GM23248 (cell line): ENCODE results near the gene MKRN3. TPM values are rescaled to one million over a fixed set of nuclear protein-coding genes. Genes with fewer than 3 reads are reported as not detected.

Source experiments
- DNase-seq: peaks from one replicate; pipeline ENCODE4 v3.0.0-alpha.2; 2015
- H2AFZ ChIP-seq: fragments of 200-600 bp; sonication (generic); 2 replicates; pipeline ENCODE4 v1.6.1; 2016; ENCODE audit warnings: antibody characterized with exemption
- H3F3A ChIP-seq: fragments of 200-600 bp; sonication (generic); 2 replicates; pipeline ENCODE4 v1.6.1; 2016; ENCODE audit warnings: mild to moderate bottlenecking, antibody characterized with exemption, mixed run types; ENCODE audit not compliant: insufficient read depth
- H3K27ac ChIP-seq: fragments of 200-600 bp; sonication (generic); 2 replicates; pipeline ENCODE4 v1.5.1; 2016; ENCODE audit warnings: mild to moderate bottlenecking
- H3K27me3 ChIP-seq: fragments of 200-600 bp; sonication (generic); replicated peaks from 2 replicates; pipeline ENCODE4 v1.6.1; 2016; ENCODE audit warnings: mild to moderate bottlenecking; ENCODE audit not compliant: insufficient read depth
- H3K36me3 ChIP-seq: fragments of 200-600 bp; sonication (generic); 2 replicates; pipeline ENCODE4 v1.6.1; 2016; ENCODE audit warnings: low read depth, mild to moderate bottlenecking
- H3K4me1 ChIP-seq: fragments of 200-600 bp; sonication (generic); 2 replicates; pipeline ENCODE4 v1.6.1; 2016; ENCODE audit warnings: mild to moderate bottlenecking; ENCODE audit not compliant: insufficient read depth
- H3K4me2 ChIP-seq: fragments of 200-600 bp; sonication (generic); one replicate; pipeline ENCODE4 v1.6.1; 2016; ENCODE audit warnings: mild to moderate bottlenecking; ENCODE audit not compliant: unreplicated experiment
- H3K4me3 ChIP-seq: fragments of 200-600 bp; sonication (generic); 2 replicates; pipeline ENCODE4 v1.5.1; 2016; ENCODE audit warnings: mild to moderate bottlenecking
- H3K79me2 ChIP-seq: fragments of 200-600 bp; sonication (generic); 2 replicates; pipeline ENCODE4 v1.6.1; 2016; ENCODE audit warnings: mild to moderate bottlenecking; ENCODE audit not compliant: insufficient read depth
- H3K9ac ChIP-seq: fragments of 200-600 bp; sonication (generic); 2 replicates; pipeline ENCODE4 v1.6.1; 2016; ENCODE audit warnings: mild to moderate bottlenecking
- H3K9me2 ChIP-seq: fragments of 200-600 bp; sonication (generic); 2 replicates; pipeline ENCODE4 v1.6.1; 2016; ENCODE audit warnings: mixed run types, mild to moderate bottlenecking, moderate library complexity; ENCODE audit not compliant: insufficient read depth
- H3K9me3 ChIP-seq: fragments of 200-600 bp; sonication (generic); one replicate; pipeline ENCODE4 v1.6.1; 2017; ENCODE audit warnings: low read depth
- H4K20me1 ChIP-seq: fragments of 200-600 bp; sonication (generic); 2 replicates; pipeline ENCODE4 v1.6.0; 2016; ENCODE audit not compliant: insufficient read depth
- EZH2 ChIP-seq: fragments of 200-600 bp; sonication (generic); IDR thresholded peaks from 2 replicates; pipeline ENCODE4 v1.6.1; 2018; ENCODE audit warnings: antibody characterized with exemption, mild to moderate bottlenecking; ENCODE audit not compliant: insufficient read depth, poor library complexity, severe bottlenecking
- EZH2phosphoT487 ChIP-seq: fragments of 200-600 bp; sonication (generic); IDR thresholded peaks from 2 replicates; pipeline ENCODE4 v1.6.1; 2018; ENCODE audit warnings: antibody characterized with exemption, moderate library complexity, mild to moderate bottlenecking, low read depth; ENCODE audit not compliant: insufficient read depth
- WGBS, 2 experiments: methylation state at CpG; one replicate each; pipeline ENCODE4 v1.1.6; 2015 to 2017; ENCODE audit warnings: low lambda C conversion rate in 2 of 2, low coverage in 1 of 2; ENCODE audit errors: missing lambda C conversion rate in 2 of 2; 5-methylcytosine and 5-hydroxymethylcytosine counted together
- in situ Hi-C: fragments of 300-500 bp; cut with MboI; formaldehyde crosslinking; loops from 2 replicates; pipeline ENCODE4 v1.15.0; 2020
- polyA plus RNA-seq: library from polyadenylated mRNA; unstranded; fragments of >200 nt; fragmentation: Nextera tagmentation; extraction: Ambion mirVana; gene quantifications from 2 replicates; pipeline ENCODE4 v1.2.1, GENCODE V29; 2016
- total RNA-seq: library from RNA; depleted of rRNA; stranded (reverse); fragments of >200 nt; shearing (Covaris generic); gene quantifications from 2 replicates; pipeline ENCODE4 v1.2.3, GENCODE V29; 2014

MKRN3 gene
- total and polyA plus RNA-seq, 2 experiments from 2014 or later, result 0.68 to 0.76 TPM

- H3K36me3 ChIP-seq, result no peaks in the 10 kb centered on the region
- no peaks in the 10 kb centered on the region for H3K9me3 ChIP-seq
- H2AFZ ChIP-seq, result no peak overlapping the region
- H3K27ac ChIP-seq, result no peak overlapping the region
- no peaks in the 10 kb centered on the region for H4K20me1 ChIP-seq
- no peak overlapping the region for H3K4me2 ChIP-seq
- no peaks in the 10 kb centered on the region for H3K79me2 ChIP-seq
- in situ Hi-C loops, result no loop called here
- TF ChIP-seq EZH2phosphoT487 (no peak), EZH2 (no peak)
- no peaks in the 10 kb centered on the region for H3F3A ChIP-seq
- H3K4me3 ChIP-seq, result no peak overlapping the region
- H3K27me3 ChIP-seq, result no peaks in the 10 kb centered on the region
- H3K4me1 ChIP-seq, result no peaks in the 10 kb centered on the region
- H3K9me2 ChIP-seq, result no peaks in the 10 kb centered on the region
- H3K9ac ChIP-seq, result no peak overlapping the region
- WGBS, 2 experiments, result 25 to 26% methylated on average over 4 of the region's 4 CpGs
- no peak for DNase-seq
Observed at GRCh38 chr15:23572844-23573243, 7.4 kb downstream of the MKRN3 start.

DNA sequence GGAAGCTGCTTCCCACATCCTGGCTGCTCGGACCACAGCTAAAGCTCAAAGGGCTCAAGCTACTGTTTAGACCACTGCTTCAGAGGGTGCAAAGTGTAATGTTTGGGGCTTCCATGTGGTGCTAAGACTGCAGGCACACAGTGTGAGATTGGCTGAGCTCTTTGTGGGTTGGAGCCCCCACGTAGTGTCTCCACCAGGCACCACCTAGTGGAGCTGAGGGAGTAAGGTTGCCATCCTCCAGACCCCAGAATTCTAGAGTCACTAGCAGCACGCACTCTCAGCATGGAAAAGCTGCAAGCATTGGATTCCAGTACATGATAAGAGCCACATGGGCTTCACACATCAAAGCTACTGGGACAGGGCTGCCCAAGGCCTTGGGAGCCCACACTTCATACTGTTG, 9.3 kb downstream of the MKRN3 start:
- H3K9ac ChIP-seq, result no peak overlapping the region
- 12 to 17% methylated on average over 3 of the region's 3 CpGs for WGBS, 2 experiments
- H4K20me1 ChIP-seq, result no peaks in the 10 kb centered on the region
- H3K4me1 ChIP-seq, result no peaks in the 10 kb centered on the region
- H3K4me3 ChIP-seq, result no peak overlapping the region
- H3K79me2 ChIP-seq, result no peaks in the 10 kb centered on the region
- no peaks in the 10 kb centered on the region for H3K9me3 ChIP-seq
- no peaks in the 10 kb centered on the region for H3K36me3 ChIP-seq
- DNase-seq, result no peak
- in situ Hi-C loops, result no loop called here
- no peaks in the 10 kb centered on the region for H3F3A ChIP-seq
- H2AFZ ChIP-seq, result no peak overlapping the region
- no peaks in the 10 kb centered on the region for H3K9me2 ChIP-seq
- no peaks in the 10 kb centered on the region for H3K27me3 ChIP-seq
- H3K4me2 ChIP-seq, result no peak overlapping the region
- no peak overlapping the region for H3K27ac ChIP-seq
- TF ChIP-seq EZH2phosphoT487 (no peak), EZH2 (no peak)

DNA sequence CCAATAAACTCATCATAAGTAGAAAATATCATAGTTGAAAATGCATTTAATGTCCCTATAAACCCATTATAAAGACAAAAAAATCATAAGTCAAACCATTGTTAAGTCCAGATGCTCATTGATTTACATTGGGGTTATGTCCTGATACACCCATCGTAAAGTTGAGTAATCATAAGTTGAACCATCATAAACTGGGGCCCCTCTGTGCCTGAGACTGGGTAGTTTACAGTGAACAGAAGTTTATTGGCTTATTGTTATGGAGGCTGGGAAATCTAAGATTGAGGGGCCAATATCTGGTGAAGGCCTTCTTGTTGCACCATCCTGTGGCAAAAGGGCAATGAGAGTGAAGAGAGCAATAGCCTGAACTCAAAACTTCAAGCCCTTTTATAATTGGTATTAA, 10.6 kb downstream of the MKRN3 start:
- TF ChIP-seq EZH2 (no peak), EZH2phosphoT487 (no peak)
- Histone ChIP-seq H3K9me3 (no peaks in the 10 kb centered on the region), H3K4me1 (no peaks in the 10 kb centered on the region), H3K4me2 (no peak overlapping the region), H3K27ac (no peak overlapping the region), H4K20me1 (no peaks in the 10 kb centered on the region), H3K27me3 (no peaks in the 10 kb centered on the region), H3F3A (no peaks in the 10 kb centered on the region), H3K4me3 (no peak overlapping the region), H2AFZ (no peak overlapping the region), H3K9ac (no peak overlapping the region), H3K79me2 (no peaks in the 10 kb centered on the region), H3K9me2 (no peaks in the 10 kb centered on the region), H3K36me3 (no peaks in the 10 kb centered on the region)
- in situ Hi-C loops, result no loop called here
- DNase-seq, result no peak
- 24 to 33% methylated on average over 1 of the region's 1 CpG for WGBS, 2 experiments

GRCh38 chr15:23578521-23579150, 13.2 kb downstream of the MKRN3 start:
- DNase-seq, result no peak
- H3K4me1 ChIP-seq, result no peaks in the 10 kb centered on the region
- no peaks in the 10 kb centered on the region for H3F3A ChIP-seq
- H4K20me1 ChIP-seq, result no peaks in the 10 kb centered on the region
- H3K79me2 ChIP-seq, result no peaks in the 10 kb centered on the region
- no peaks in the 10 kb centered on the region for H3K9me2 ChIP-seq
- H3K27me3 ChIP-seq, result no peaks in the 10 kb centered on the region
- no peaks in the 10 kb centered on the region for H3K9me3 ChIP-seq
- H3K4me3 ChIP-seq, result no peak overlapping the region
- no peak overlapping the region for H3K27ac ChIP-seq
- no peak overlapping the region for H2AFZ ChIP-seq
- no peak overlapping the region for H3K9ac ChIP-seq
- no peaks in the 10 kb centered on the region for H3K36me3 ChIP-seq
- TF ChIP-seq EZH2phosphoT487 (no peak), EZH2 (no peak)
- 2 to 16% methylated on average over 4 of the region's 4 CpGs for WGBS, 2 experiments
- no peak overlapping the region for H3K4me2 ChIP-seq
- in situ Hi-C loops, result no loop called here

GRCh38 chr15:23588268-23588667, 22.8 kb downstream of the MKRN3 start:
- Histone ChIP-seq H3K27ac (no peak overlapping the region), H3K4me3 (no peak overlapping the region), H2AFZ (no peak overlapping the region), H3K27me3 (no peaks in the 10 kb centered on the region), H3K36me3 (no peaks in the 10 kb centered on the region), H3K79me2 (no peaks in the 10 kb centered on the region), H4K20me1 (no peaks in the 10 kb centered on the region), H3K9me3 (no peaks in the 10 kb centered on the region), H3K9ac (no peak overlapping the region), H3K9me2 (no peaks in the 10 kb centered on the region), H3F3A (no peaks in the 10 kb centered on the region), H3K4me1 (no peaks in the 10 kb centered on the region), H3K4me2 (no peak overlapping the region)
- 14% methylated on average over 2 of the region's 2 CpGs for WGBS, 2 experiments
- no peak for DNase-seq
- in situ Hi-C loops, result no loop called here
- TF ChIP-seq EZH2, result no peak
- TF ChIP-seq EZH2phosphoT487, result no peak
